ENCODE data around the gene EMC9.
A peak's percentile ranks its signal among the peaks of the same experiment; 100 is the strongest.

EMC9 gene

GRCh38 chr14:24132976-24133375, 8.4 kb downstream of the EMC9 start:
- no peak overlapping the region for H3K4me3 Mint-ChIP-seq
- H3K9me3 Mint-ChIP-seq = no peaks in the 10 kb centered on the region
- H3K4me1 Mint-ChIP-seq (ENCODE audit: low read depth) = peaks cover 29% of the 10 kb centered on the region
- no peaks in the 10 kb centered on the region for H3K27me3 Mint-ChIP-seq (ENCODE audit: low read depth)
- peaks cover 17% of the 10 kb centered on the region for H3K36me3 Mint-ChIP-seq (ENCODE audit: low read depth)
- H3K27ac Mint-ChIP-seq = peak overlapping the region; percentile 53

DNA sequence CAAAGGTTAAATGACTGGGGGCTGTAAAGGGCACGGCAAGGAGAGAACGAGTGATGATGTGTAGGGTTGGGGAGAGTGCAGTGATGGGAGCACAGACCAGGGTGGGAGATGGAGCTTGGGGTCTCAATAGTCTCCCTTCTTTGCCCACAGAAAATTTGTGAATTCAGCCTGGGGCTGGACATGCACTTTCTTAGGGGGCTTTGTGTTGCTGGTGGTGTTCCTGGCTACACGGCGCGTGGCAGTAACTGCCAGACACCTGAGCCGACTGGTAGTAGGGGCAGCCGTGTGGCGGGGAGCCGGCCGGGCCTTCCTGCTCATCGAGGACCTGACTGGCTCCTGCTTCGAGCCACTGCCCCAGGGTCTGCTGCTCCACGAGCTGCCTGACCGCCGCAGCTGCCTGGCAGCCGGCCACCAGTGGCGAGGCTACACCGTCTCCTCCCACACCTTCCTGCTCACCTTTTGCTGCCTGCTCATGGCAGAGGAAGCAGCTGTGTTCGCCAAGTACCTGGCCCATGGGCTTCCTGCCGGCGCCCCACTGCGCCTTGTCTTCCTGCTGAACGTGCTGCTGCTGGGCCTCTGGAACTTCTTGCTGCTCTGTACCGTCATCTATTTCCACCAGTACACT, 9.2 kb downstream of the EMC9 start:
- H3K27ac Mint-ChIP-seq = peak overlapping the region; percentile 53
- H3K27me3 Mint-ChIP-seq (ENCODE audit: low read depth) = no peaks in the 10 kb centered on the region
- H3K4me3 Mint-ChIP-seq = no peak overlapping the region
- peaks cover 25% of the 10 kb centered on the region for H3K4me1 Mint-ChIP-seq (ENCODE audit: low read depth)
- peaks cover 14% of the 10 kb centered on the region for H3K36me3 Mint-ChIP-seq (ENCODE audit: low read depth)
- no peaks in the 10 kb centered on the region for H3K9me3 Mint-ChIP-seq

- H3K27me3 Mint-ChIP-seq (ENCODE audit: low read depth) = no peaks in the 10 kb centered on the region
- no peak overlapping the region for H3K4me3 Mint-ChIP-seq
- peaks cover 8% of the 10 kb centered on the region for H3K36me3 Mint-ChIP-seq (ENCODE audit: low read depth)
- H3K27ac Mint-ChIP-seq = no peak overlapping the region
- no peaks in the 10 kb centered on the region for H3K9me3 Mint-ChIP-seq
- H3K4me1 Mint-ChIP-seq (ENCODE audit: low read depth) = peaks cover 19% of the 10 kb centered on the region
These were observed 9.8 kb downstream of the EMC9 start for GRCh38 chr14:24131549-24131966.

GRCh38 chr14:24130717-24131548, 10.5 kb downstream of the EMC9 start:
- Mint-ChIP-seq H3K27me3 (ENCODE audit: low read depth) (no peaks in the 10 kb centered on the region), H3K9me3 (no peaks in the 10 kb centered on the region), H3K27ac (peak overlapping the region; percentile 65), H3K4me3 (no peak overlapping the region), H3K36me3 (ENCODE audit: low read depth) (peaks cover 8% of the 10 kb centered on the region), H3K4me1 (ENCODE audit: low read depth) (peaks cover 19% of the 10 kb centered on the region)

DNA sequence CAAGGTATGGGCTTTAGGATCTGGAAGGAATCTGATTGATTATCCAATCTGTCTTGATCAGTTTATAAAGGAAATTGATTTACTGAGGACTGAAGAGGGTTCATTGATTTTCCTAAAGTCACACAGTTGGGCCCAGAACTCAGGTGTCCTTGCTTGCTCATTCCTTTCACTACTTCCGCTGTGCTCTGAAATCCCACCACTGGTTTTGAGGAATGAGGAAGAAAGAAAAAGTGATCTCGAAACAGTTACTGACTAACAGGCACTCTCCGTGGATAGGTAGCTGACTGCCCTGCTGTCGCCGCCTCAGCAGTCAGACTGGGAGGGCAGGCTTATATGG, 11.0 kb downstream of the EMC9 start, which contains the start of gene FITM1:
TSS of gene FITM1 (plus strand) at position 280 of the 337 bp plus-strand sequence. CDS start 905 bp downstream, outside the sequence.
- no peaks in the 10 kb centered on the region for H3K9me3 Mint-ChIP-seq
- peaks cover 17% of the 10 kb centered on the region for H3K4me1 Mint-ChIP-seq (ENCODE audit: low read depth)
- H3K27ac Mint-ChIP-seq = peak within 1 kb of the TSS; percentile 65
- peaks cover 8% of the 10 kb centered on the region for H3K36me3 Mint-ChIP-seq (ENCODE audit: low read depth)
- no peaks in the 10 kb centered on the region for H3K27me3 Mint-ChIP-seq (ENCODE audit: low read depth)
- H3K4me3 Mint-ChIP-seq = no peak within 1 kb of the TSS

DNA sequence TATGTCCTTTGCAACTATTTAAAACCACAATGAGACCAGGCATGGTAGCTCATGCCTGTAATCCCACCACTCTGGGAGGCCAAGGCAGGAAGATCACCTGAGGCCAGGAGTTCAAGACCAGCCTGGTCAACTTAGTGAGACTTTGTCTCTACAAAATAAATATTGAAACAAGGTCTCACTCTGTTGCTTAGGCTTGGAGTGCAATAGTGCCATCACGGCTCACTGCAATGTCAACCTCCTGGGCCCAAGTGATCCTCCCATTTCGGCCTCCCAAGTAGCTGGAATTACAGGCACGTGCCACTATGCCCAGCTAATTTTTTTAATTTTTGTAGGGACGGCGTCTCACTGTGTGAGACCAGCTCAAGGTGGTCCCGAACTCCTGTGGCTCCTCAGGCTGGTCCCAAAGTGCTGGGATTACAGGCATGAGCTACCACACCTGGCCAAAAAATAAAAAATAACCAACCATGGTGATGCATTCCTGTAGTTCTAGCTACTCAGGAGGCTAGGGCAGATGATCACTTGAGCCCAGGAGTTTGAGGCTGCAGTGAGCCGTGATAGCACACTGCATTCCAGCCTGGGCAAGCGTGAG, 11.9 kb downstream of the EMC9 start:
- Mint-ChIP-seq H3K27me3 (ENCODE audit: low read depth) (no peaks in the 10 kb centered on the region), H3K9me3 (no peaks in the 10 kb centered on the region), H3K4me3 (no peak overlapping the region), H3K36me3 (ENCODE audit: low read depth) (peaks cover 11% of the 10 kb centered on the region), H3K27ac (no peak overlapping the region), H3K4me1 (ENCODE audit: low read depth) (peaks cover 16% of the 10 kb centered on the region)

DNA sequence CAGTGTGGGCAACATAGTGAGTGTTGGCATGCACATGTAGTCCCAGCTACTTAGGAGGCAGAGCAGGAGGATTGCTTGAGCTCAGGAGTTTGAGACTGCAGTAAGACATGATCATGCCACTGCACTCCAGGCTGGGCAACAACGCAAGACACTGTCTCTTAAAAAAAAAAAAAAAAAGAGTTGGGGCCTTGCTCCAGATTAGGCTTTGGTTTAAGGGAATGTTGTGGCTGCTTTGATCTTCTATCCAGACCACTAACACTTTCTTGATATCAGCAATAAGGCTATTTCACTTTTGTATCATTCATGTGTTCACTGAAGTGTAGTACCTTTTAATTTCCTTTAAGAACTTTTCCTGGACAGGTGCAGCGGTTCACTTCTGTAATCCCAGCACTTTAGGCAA, 13.7 kb downstream of the EMC9 start:
- no peaks in the 10 kb centered on the region for H3K27me3 Mint-ChIP-seq (ENCODE audit: low read depth)
- H3K36me3 Mint-ChIP-seq (ENCODE audit: low read depth) = peaks cover 16% of the 10 kb centered on the region
- H3K4me1 Mint-ChIP-seq (ENCODE audit: low read depth) = peaks cover 14% of the 10 kb centered on the region
- H3K9me3 Mint-ChIP-seq = no peaks in the 10 kb centered on the region
- H3K27ac Mint-ChIP-seq = no peak overlapping the region
- no peak overlapping the region for H3K4me3 Mint-ChIP-seq

- Mint-ChIP-seq H3K36me3 (ENCODE audit: low read depth) (peaks cover 16% of the 10 kb centered on the region), H3K4me1 (ENCODE audit: low read depth) (peaks cover 10% of the 10 kb centered on the region), H3K4me3 (no peak overlapping the region), H3K9me3 (no peaks in the 10 kb centered on the region), H3K27me3 (ENCODE audit: low read depth) (no peaks in the 10 kb centered on the region), H3K27ac (no peak overlapping the region)
These were observed 14.5 kb downstream of the EMC9 start for GRCh38 chr14:24126939-24127338.

DNA sequence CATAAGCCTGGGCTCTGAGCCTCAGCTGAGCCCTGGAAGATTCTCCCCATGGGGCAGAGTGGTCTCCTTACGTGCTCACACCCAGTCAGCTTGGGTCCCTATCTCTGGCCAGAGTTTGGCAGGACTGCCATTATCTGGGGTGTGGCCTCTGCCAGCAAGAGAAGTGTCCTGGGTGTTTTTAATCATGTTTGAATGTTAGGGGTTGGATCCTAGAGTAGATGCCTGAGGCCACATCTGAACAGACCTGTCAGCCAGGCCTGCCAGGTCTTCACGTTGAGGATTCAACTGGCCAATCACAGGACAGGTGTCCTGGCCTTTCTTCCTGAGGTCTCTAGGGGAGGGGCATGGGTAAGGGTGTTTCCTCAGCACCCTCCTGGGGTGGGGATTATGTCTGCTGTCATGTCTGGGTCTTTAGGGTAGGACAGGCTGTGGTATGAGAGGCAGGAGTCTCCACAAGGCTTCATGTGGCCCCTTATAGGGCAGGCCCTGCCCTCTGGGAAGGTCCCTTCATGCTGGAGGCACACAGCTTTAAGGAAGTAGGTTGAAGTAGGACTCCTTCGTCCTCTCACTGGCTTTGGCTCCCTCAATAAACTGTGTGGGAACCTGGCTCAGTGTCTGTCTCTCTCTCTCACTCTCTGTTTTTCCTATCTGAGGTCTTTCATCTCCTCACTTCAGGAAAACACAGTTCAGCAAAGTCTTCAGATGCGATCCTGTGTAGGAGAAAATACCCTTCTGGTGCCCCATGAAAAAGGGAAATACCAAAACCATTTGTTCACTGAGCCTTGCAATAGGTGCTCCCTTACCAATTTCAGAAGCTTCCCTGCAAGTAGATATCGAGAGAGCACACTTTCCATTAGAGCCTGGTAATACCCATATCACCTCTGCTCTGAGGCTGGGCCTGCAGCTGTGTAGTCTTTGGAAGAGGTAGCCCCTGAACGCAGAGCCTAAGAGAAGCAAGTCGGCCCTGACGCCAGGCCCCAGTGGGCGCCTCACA, 17.7 kb downstream of the EMC9 start:
- Mint-ChIP-seq H3K4me1 (ENCODE audit: low read depth) (peaks cover 10% of the 10 kb centered on the region), H3K9me3 (no peaks in the 10 kb centered on the region), H3K4me3 (no peak overlapping the region), H3K36me3 (ENCODE audit: low read depth) (peaks cover 37% of the 10 kb centered on the region), H3K27ac (peak overlapping the region; percentile 76), H3K27me3 (ENCODE audit: low read depth) (no peaks in the 10 kb centered on the region)

DNA sequence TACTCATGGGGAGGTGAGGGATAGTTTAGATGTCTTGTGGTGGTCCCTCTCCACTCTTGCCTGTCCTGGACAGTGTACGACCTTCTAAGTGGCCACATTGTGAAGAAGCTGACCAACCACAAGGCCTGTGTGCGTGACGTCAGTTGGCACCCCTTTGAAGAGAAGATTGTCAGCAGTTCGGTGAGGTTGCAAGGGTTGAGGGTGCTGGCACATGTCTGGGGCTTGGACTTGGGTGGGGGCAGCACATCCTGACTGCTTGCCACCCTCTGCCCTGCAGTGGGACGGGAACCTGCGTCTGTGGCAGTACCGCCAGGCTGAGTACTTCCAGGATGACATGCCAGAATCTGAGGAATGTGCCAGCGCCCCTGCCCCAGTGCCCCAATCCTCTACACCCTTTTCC, 18.5 kb downstream of the EMC9 start:
- no peak overlapping the region for H3K4me3 Mint-ChIP-seq
- peaks cover 42% of the 10 kb centered on the region for H3K36me3 Mint-ChIP-seq (ENCODE audit: low read depth)
- H3K27ac Mint-ChIP-seq = no peak overlapping the region
- H3K4me1 Mint-ChIP-seq (ENCODE audit: low read depth) = peaks cover 12% of the 10 kb centered on the region
- H3K9me3 Mint-ChIP-seq = no peaks in the 10 kb centered on the region
- no peaks in the 10 kb centered on the region for H3K27me3 Mint-ChIP-seq (ENCODE audit: low read depth)

- H3K36me3 Mint-ChIP-seq (ENCODE audit: low read depth) = peaks cover 45% of the 10 kb centered on the region
- H3K4me1 Mint-ChIP-seq (ENCODE audit: low read depth) = peaks cover 15% of the 10 kb centered on the region
- no peaks in the 10 kb centered on the region for H3K27me3 Mint-ChIP-seq (ENCODE audit: low read depth)
- H3K27ac Mint-ChIP-seq = no peak overlapping the region
- no peaks in the 10 kb centered on the region for H3K9me3 Mint-ChIP-seq
- no peak overlapping the region for H3K4me3 Mint-ChIP-seq
These were observed 19.0 kb downstream of the EMC9 start for GRCh38 chr14:24122416-24122815.

DNA sequence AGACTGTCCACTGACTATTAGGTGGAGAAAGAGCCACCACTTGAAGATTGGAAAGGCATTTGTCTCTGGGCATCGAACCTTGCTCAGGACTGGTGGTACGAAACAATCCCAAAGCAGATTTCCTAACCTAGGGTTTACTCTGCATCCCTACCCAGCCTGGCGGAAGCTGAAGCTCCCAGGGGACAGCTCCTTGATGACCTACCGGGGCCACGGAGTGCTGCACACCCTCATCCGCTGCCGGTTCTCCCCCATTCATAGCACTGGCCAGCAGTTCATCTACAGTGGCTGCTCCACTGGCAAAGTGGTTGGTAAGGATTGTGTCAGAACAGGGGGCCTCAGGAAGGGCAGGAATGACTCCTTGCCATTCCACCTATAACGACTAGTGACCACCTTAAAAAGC, 20.2 kb downstream of the EMC9 start:
- Mint-ChIP-seq H3K4me3 (no peak overlapping the region), H3K27ac (no peak overlapping the region), H3K27me3 (ENCODE audit: low read depth) (no peaks in the 10 kb centered on the region), H3K9me3 (no peaks in the 10 kb centered on the region), H3K36me3 (ENCODE audit: low read depth) (peaks cover 55% of the 10 kb centered on the region), H3K4me1 (ENCODE audit: low read depth) (peaks cover 24% of the 10 kb centered on the region)

- Mint-ChIP-seq H3K9me3 (no peaks in the 10 kb centered on the region), H3K4me1 (ENCODE audit: low read depth) (peaks cover 29% of the 10 kb centered on the region), H3K36me3 (ENCODE audit: low read depth) (peaks cover 60% of the 10 kb centered on the region), H3K27ac (no peak overlapping the region), H3K4me3 (no peak overlapping the region), H3K27me3 (ENCODE audit: low read depth) (no peaks in the 10 kb centered on the region)
These were observed 21.7 kb downstream of the EMC9 start for GRCh38 chr14:24119691-24120090.

DNA sequence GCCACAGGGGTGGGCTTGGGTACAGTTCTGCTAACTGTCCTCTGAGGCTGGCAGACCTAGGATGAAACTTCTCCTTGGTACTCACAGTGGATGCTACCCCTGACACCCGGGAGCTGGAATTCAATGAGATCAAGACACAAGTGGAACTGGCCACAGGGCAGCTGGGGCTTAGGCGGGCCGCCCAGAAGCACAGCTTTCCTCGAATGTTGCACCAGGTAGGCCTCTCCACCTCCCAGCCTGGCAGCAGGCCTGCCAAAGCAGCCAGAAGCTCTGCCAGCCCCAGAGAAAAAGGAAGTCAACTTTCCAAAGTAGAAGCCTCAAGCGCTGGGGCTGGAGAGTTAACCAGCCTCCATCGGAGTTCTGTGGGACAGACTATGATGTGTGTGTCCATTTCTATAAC, 24.2 kb downstream of the EMC9 start:
- Mint-ChIP-seq H3K27ac (no peak overlapping the region), H3K4me3 (no peak overlapping the region), H3K27me3 (ENCODE audit: low read depth) (no peaks in the 10 kb centered on the region), H3K9me3 (no peaks in the 10 kb centered on the region), H3K4me1 (ENCODE audit: low read depth) (peaks cover 27% of the 10 kb centered on the region), H3K36me3 (ENCODE audit: low read depth) (peaks cover 50% of the 10 kb centered on the region)

Data from T-helper 1 cell treated with Interleukin-12 subunit alpha and Interleukin-12 subunit beta and Interleukin-4 antibody, amounts not matched to agents 30 μg/mL and 1 μg/mL, for 36 hours (primary cell).